Endothelial cell of umbilical vein (primary cell): Measurements from ENCODE around the gene RCAN1. TPM values are rescaled to one million over a fixed set of nuclear protein-coding genes. Genes with fewer than 3 reads are reported as not detected.

Experiments
- BruUV-seq: library from RNA; stranded (reverse); fragments of 400-500 nt; replicated peaks from 2 replicates; lab custom pipeline; 2021; lab: Mats Ljungman, UMichigan
- CTCF ChIA-PET: fragments of 300-600, 350-600 bp; sonication (Branson Sonifier 250); formaldehyde crosslinking; loops from one replicate; lab custom pipeline; 2021; ENCODE audit warnings: antibody characterized with exemption, inconsistent platforms; lab: Charles Lee
- POLR2A ChIA-PET: fragments of 300-600, 350-600 bp; sonication (Branson Sonifier 250); formaldehyde crosslinking; loops from one replicate; lab custom pipeline; 2021; ENCODE audit warnings: antibody characterized with exemption, inconsistent platforms; lab: Charles Lee
- DNase-seq: peaks from one replicate; pipeline ENCODE4 v3.0.0-alpha.2; 2011; ENCODE audit warnings: low read depth, low spot score
- FAIRE-seq: peaks from 2 replicates; lab custom pipeline; 2011; peaks lifted over from hg19 to GRCh38; lab: Jason Lieb, UNC
- H2AFZ ChIP-seq: 2 replicates; pipeline ENCODE4 v1.6.0; 2012; ENCODE audit warnings: low read depth, low read length, control low read depth, inconsistent platforms
- H3K27ac ChIP-seq: 2 replicates; pipeline ENCODE4 v1.5.1; 2011; ENCODE audit warnings: low read depth, mild to moderate bottlenecking, control low read depth, low read length, moderate library complexity; ENCODE audit not compliant: insufficient read depth
- H3K27me3 ChIP-seq, 2 experiments: 2 replicates each; pipeline versions ENCODE4 v1.6.0 to v1.6.1; 2011; ENCODE audit warnings: low read length in 2 of 2, mixed read lengths in 1 of 2; ENCODE audit not compliant: control insufficient read depth in 2 of 2, insufficient read depth in 2 of 2
- H3K36me3 ChIP-seq, 2 experiments: 2 replicates in 1 of 2; 3 replicates in 1 of 2; pipeline ENCODE4 v1.5.1; 2011; ENCODE audit warnings: low read length in 2 of 2, mild to moderate bottlenecking in 1 of 2, moderate library complexity in 1 of 2; ENCODE audit not compliant: control insufficient read depth in 2 of 2, insufficient read depth in 2 of 2; ENCODE audit errors: extremely low read depth in 1 of 2
- H3K4me1 ChIP-seq: 3 replicates; pipeline ENCODE4 v1.5.1; 2011; ENCODE audit warnings: mild to moderate bottlenecking, low read length; ENCODE audit not compliant: control insufficient read depth, insufficient read depth; ENCODE audit errors: extremely low read depth
- H3K4me2 ChIP-seq: 2 replicates; pipeline ENCODE4 v1.6.1; 2011; ENCODE audit warnings: low read length, control low read depth, mixed read lengths; ENCODE audit not compliant: insufficient read depth
- H3K4me3 ChIP-seq, 3 experiments: fragments of 200-600 bp in 1 of 3; sonication (generic), shearing (Covaris generic) in 1 of 3; replicated peaks in 1 of 3; 2 replicates each; pipeline ENCODE4 v1.5.1; 2011 to 2016; ENCODE audit warnings: control low read depth in 3 of 3, low read length in 3 of 3, mild to moderate bottlenecking in 2 of 3, inconsistent platforms in 1 of 3, low read depth in 1 of 3, moderate library complexity in 1 of 3; ENCODE audit not compliant: insufficient read depth in 1 of 3
- H3K79me2 ChIP-seq: 2 replicates; pipeline ENCODE4 v1.6.0; 2012; ENCODE audit warnings: low read length, inconsistent platforms; ENCODE audit not compliant: control insufficient read depth, insufficient read depth
- H3K9ac ChIP-seq: replicated peaks from 2 replicates; pipeline ENCODE3; 2011; ENCODE audit warnings: low read length, control low read depth; ENCODE audit not compliant: insufficient read depth; ENCODE audit errors: extremely low read depth
- H3K9me1 ChIP-seq: replicated peaks from 3 replicates; pipeline ENCODE4 v1.6.0; 2011; ENCODE audit warnings: mild to moderate bottlenecking, low read length; ENCODE audit not compliant: control insufficient read depth, insufficient read depth; ENCODE audit errors: extremely low read depth
- H3K9me3 ChIP-seq: replicated peaks from 2 replicates; pipeline ENCODE4 v1.5.1; 2012; ENCODE audit warnings: low read length, inconsistent platforms; ENCODE audit not compliant: control insufficient read depth, insufficient read depth
- H4K20me1 ChIP-seq: replicated peaks from 2 replicates; pipeline ENCODE3; 2011; ENCODE audit warnings: mild to moderate bottlenecking, low read length; ENCODE audit not compliant: control insufficient read depth, insufficient read depth; ENCODE audit errors: extremely low read depth
- CTCF ChIP-seq, 2 donors: IDR thresholded peaks; 1 replicate in 1 of 2; 2 replicates in 1 of 2; pipeline ENCODE4 v1.5.1; 2011; ENCODE audit warnings: low read length in 2 of 2, mild to moderate bottlenecking in 2 of 2, moderate library complexity in 2 of 2, control low read depth in 1 of 2, inconsistent platforms in 1 of 2, low read depth in 1 of 2; ENCODE audit not compliant: insufficient read depth in 1 of 2; ENCODE audit errors: extremely low read depth in 1 of 2
- EZH2 ChIP-seq: IDR thresholded peaks from 2 replicates; pipeline ENCODE4 v1.6.1; 2012; ENCODE audit warnings: borderline replicate concordance, low read depth, mild to moderate bottlenecking, moderate library complexity, low read length, inconsistent platforms; ENCODE audit not compliant: severe bottlenecking
- GATA2 ChIP-seq: IDR thresholded peaks from 2 replicates; pipeline ENCODE4 v1.7.0; 2011; ENCODE audit warnings: low read depth, mild to moderate bottlenecking, moderate library complexity, mixed read lengths, low read length; ENCODE audit not compliant: insufficient read length, insufficient read depth
- JUN ChIP-seq: IDR thresholded peaks from 2 replicates; pipeline ENCODE4 v1.6.1; 2011; ENCODE audit warnings: borderline replicate concordance, low read depth; ENCODE audit not compliant: insufficient read length, insufficient read depth
- MYC ChIP-seq: IDR thresholded peaks from one replicate; pipeline ENCODE4 v1.6.1; 2011; ENCODE audit warnings: mild to moderate bottlenecking, low read depth, low read length
- POLR2A ChIP-seq: IDR thresholded peaks from 2 replicates; pipeline ENCODE4 v1.6.1; 2012; ENCODE audit warnings: low read depth, mild to moderate bottlenecking, control low read depth, low read length
- POLR2AphosphoS5 ChIP-seq: IDR thresholded peaks from 2 replicates; pipeline ENCODE4 v1.6.1; 2012; ENCODE audit warnings: low read depth, mild to moderate bottlenecking, control low read depth, low read length, moderate library complexity; ENCODE audit not compliant: insufficient read depth
- dilution Hi-C: fragments of 300-500 bp; cut with MboI; formaldehyde crosslinking; loops from one replicate; pipeline ENCODE4 v1.15.0; 2019; ENCODE audit warnings: low sequenced_read_pairs; ENCODE audit not compliant: extremely low pct_ligation_motif_present
- intact Hi-C: fragments of 100-400 bp; cut with micrococcal nuclease; formaldehyde crosslinking; loops from one replicate; pipeline ENCODE4 v1.10.0; 2022
- polyA plus RNA-seq, 4 experiments: library from polyadenylated mRNA; depleted of rRNA in 3 of 4; stranded (reverse) in 3 of 4; unstranded in 1 of 4; fragments of >200 nt; gene quantifications; 2 replicates each; pipeline versions ENCODE4 v1.2.1 to v1.2.3, GENCODE V29; 2011 to 2012; ENCODE audit warnings: missing spikeins in 1 of 4
- total RNA-seq: library from RNA; stranded (reverse); gene quantifications from 2 replicates; pipeline ENCODE4 v1.2.3, GENCODE V29; 2021
- TF ChIP-seq, protein P1 (sequence below): IDR thresholded peaks from 2 replicates; pipeline ENCODE4 v1.6.1; 2011; ENCODE audit not compliant: insufficient read depth, insufficient read length

RCAN1 gene
- total and polyA plus RNA-seq, 2 donors (not counting 3 experiments of a cell fraction or from before 2014, with no cell fraction given) = 9.7 to 16.5 TPM

DNA sequence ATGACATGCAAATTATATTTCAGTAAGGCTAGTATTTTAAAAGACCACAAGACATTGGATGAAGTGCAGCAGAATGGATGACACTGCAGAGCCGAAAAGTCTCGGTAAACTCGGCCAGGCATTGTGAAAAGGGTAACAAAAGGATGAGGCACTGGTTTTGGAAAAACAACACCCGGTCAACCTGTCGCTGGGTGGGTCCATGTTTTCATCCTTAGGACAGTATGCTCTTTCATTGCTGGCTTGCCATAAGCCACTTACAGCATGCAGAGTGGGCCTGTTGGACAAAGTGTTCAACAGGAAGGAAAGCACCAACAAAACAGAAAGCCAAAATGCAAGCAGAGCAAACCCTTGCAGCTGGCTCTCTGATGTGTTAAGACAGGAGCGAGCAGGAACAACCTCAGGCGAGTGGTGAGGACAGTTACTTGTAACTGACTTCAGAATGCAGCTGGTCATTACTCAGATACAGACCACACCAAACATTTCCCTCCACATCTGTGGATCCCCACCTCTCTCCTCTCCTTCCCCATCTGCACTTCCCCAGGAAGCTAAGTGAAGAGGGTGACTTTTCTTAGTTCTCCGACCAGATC lies 2.9 kb upstream of the RCAN1 start:
- BruUV-seq = no TSS peak
- H2AFZ ChIP-seq = no peak overlapping the region
- dilution Hi-C loops (no loop called here), intact Hi-C loops (loop anchor here (5.0 kb wide), 1 partner anchor 269 kb away; no protein-coding TSS in a partner anchor)
- ChIA-PET POLR2A (no interaction called here), CTCF (interaction anchor here (1.1 to 1.9 kb wide), 6 partner anchors 10 to 270 kb away, joined by 3 to 13 read pairs (median 4); no protein-coding TSS in a partner anchor)
- H3K9me3 ChIP-seq = no peaks in the 10 kb centered on the region
- TF ChIP-seq CTCF (IDR thresholded peaks at IDR 0.05; ENCODE audit: extremely low read depth in 1 of 2, insufficient read depth in 1 of 2, low read depth in 1 of 2, low read length in 2 of 2) (no peak), GATA2 (no peak), MYC (no peak), POLR2A (no peak), EZH2 (no peak)
- no peak for DNase-seq
- no peaks in the 10 kb centered on the region for H4K20me1 ChIP-seq
- H3K27ac ChIP-seq = no peak overlapping the region
- no peak overlapping the region for H3K4me3 ChIP-seq
- H3K9me1 ChIP-seq = no peaks in the 10 kb centered on the region
- no peak overlapping the region for H3K4me2 ChIP-seq
- H3K27me3 ChIP-seq = peaks cover 11 to 16% of the 10 kb centered on the region in 2 experiments
- H3K79me2 ChIP-seq = no peaks in the 10 kb centered on the region
- peaks cover 4% of the 10 kb centered on the region for H3K4me1 ChIP-seq
- FAIRE-seq = no peak
- H3K9ac ChIP-seq = no peak overlapping the region
- H3K36me3 ChIP-seq = no peaks in the 10 kb centered on the region

GRCh38 chr21:34615487-34615814 lies 538 bp upstream of the RCAN1 start:
- H3K9me1 ChIP-seq = no peaks in the 10 kb centered on the region
- H3K4me2 ChIP-seq = peak overlapping the region; percentile 95
- H2AFZ ChIP-seq = peak overlapping the region; percentile 99
- intact Hi-C loops = loop anchor here (5.0 kb wide), 1 partner anchor 272 kb away; no protein-coding TSS in a partner anchor
- dilution Hi-C loops = no loop called here
- H3K27me3 ChIP-seq = peaks cover 7 to 8% of the 10 kb centered on the region in 2 experiments
- no peaks in the 10 kb centered on the region for H3K36me3 ChIP-seq
- ChIA-PET CTCF (interaction anchor here (0.7 to 7.1 kb wide), 3 partner anchors 13 to 105 kb away, joined by 3 to 56 read pairs (median 8); no protein-coding TSS in a partner anchor), POLR2A (no interaction called here)
- DNase-seq (no peak), FAIRE-seq (no peak)
- no TSS peak for BruUV-seq
- no peaks in the 10 kb centered on the region for H4K20me1 ChIP-seq
- TF ChIP-seq POLR2AphosphoS5 (no peak), POLR2A (no peak), CTCF (IDR thresholded peaks at IDR 0.05; ENCODE audit: extremely low read depth in 1 of 2, insufficient read depth in 1 of 2, low read depth in 1 of 2, low read length in 2 of 2) (no peak), JUN (no peak), EZH2 (no peak)
- TF ChIP-seq, protein P1, sequence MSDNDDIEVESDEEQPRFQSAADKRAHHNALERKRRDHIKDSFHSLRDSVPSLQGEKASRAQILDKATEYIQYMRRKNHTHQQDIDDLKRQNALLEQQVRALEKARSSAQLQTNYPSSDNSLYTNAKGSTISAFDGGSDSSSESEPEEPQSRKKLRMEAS = no peak
- H3K4me1 ChIP-seq = peaks cover 4% of the 10 kb centered on the region
- H3K79me2 ChIP-seq = no peaks in the 10 kb centered on the region
- H3K27ac ChIP-seq = no peak overlapping the region
- peak overlapping the region; percentile 58 for H3K9ac ChIP-seq
- H3K4me3 ChIP-seq = peak overlapping the region; percentile 69 to 83 (median 75)
- H3K9me3 ChIP-seq = no peaks in the 10 kb centered on the region
